Hematopoietic multipotent progenitor cell treated with erythropoietin and hydrocortisone succinate and interleukin-3 and kit ligand, for 15 days (in vitro differentiated cells): ENCODE data around the gene NES.

Experiments
- DNase-seq: peaks from one replicate; pipeline ENCODE4 v3.0.0-alpha.2; 2015; ENCODE audit warnings: low spot score

NES gene

DNA sequence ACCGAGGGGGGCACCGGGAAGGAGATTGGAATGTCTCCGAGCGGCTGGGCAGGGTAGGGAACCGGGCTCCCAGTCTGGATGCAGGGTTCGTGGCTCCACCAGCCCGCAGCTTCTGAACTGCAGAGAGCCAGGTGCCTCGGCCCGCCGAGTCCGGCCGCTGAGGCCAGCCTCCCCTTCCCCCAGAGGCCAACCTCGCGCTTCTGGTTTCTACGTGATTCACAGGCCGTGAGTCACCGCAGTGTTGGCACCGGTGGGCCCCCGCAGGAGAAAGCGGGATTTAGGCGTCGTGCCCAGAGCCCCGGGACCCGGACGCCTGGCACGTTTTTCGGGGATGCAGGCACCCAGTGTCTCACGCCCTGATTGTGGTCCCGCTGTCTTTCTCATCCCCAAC is 27.7 kb upstream of the NES start:
- DNase-seq = no peak

DNA sequence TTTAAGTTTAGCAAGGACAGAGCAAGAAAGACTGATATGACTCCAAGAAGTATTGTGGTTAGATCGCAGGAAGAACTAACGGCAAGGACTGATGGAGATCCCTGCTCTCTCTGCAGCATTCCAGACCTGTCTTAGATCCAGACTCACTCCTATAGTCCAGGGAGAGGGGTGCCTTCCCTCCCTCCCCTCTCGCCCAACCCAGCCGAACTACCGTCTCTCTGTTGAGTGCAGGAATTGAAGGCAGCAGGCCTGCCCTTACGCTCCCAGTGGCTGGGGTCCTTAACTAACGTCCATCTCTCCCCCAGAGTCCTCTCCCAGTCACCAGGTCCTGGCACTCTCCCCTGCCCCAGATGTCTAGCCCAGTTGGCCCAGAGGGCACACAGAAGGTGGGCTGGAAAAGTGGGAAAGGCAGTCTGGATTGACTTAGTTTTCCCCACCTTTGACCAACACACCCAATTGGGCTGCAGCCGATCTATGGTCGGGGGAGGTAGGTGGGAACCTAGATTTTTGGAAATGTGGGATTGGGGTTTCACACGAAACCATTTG is 27.0 kb upstream of the NES start:
- DNase-seq = no peak

DNA sequence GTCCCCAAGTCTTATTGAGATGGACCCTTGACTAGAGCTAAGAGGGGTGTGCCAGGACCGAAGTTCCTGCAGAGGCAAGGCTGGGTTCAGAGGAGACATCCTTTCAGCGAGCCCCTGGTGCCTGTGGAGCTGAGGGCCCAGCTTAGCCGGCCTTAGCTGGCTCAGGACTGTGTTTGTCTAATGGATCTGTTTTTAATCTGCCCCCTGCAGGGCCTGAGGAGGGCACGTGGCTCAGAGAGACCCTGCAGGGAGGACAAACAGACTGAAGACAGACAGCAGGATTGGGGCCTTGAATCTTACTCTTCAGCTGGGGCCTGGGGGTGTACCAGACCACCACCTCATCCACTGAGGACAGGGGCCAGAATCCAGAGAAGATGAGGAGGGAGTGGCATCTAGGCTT is 26.5 kb upstream of the NES start:
- no peak for DNase-seq

DNA sequence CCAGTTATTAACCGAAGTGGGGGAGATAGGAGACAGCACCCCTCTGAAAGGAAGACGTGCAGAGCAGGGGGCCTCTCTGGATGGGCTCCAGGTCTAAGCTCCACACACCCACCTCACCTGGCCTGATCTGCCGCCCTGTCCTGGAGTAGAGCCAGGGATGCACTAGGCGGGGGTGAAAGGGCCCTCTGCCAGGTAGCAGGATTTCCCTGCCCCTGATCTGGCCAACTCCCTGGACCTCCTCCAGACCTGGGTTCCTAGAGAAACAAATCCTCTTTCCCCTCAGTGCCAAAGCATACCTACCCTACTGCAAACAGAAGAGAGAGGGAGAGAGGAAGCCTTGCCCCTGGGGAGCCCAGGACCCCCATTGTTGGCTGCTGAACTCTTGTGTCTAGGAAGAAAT is 26.1 kb upstream of the NES start:
- DNase-seq = no peak

DNA sequence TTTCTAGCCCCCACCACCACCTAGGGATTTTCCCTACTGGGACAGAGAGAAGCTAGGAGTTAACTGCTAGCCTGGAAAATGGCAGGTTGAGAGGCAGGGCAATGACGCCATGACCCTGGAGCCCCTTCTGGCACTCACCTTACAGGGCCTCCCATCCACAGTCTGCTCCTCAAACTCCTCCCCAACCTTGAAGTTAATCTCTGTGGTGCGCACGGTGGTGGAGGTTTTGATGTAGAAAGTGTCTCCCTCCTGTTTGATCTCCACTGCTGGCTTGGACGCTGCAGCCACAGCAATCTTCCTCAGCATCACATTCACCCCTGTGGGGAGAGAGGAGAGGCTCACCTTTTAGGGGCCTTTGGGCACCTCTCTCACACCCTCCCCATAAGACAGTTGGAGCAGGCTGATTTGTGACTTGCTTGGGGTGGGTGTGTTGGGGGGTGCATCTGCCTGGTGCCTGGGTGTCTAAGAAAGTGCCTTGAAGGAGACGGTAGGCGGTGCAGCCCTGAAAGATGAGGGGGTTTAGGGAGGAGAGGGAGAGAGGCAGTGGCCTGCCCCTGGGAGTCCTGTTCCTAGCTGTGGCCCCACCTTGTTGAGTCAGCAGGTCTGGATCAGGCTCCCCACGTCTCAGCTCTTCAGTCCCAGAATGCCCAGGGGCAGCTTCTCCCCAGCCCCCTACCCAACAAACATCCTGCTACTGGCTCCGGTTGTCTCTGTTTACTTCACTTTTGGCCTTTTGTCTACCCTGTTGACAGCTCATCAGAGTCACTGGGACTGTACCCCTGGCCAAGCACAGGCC is 23.7 kb upstream of the NES start:
- no peak for DNase-seq

DNA sequence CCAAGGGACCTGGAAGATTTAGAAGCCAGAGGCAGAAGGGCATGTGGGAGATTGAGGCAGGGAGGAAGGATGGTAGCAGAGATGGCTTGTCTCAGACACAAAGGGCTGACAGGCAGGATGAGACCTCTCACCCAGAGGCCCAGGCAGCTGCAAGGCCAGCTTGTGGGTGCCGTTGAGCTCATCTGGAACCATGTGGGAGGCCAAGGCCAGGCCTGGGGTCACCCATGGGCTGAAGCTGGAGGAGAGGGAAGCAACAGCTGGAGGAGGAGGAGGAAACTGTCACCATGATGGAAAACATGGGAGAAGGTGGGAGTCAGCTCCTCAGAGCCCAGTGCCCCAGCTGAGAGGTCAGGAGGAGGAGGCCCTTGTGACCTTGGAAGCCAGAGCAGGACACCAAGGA is 21.8 kb upstream of the NES start:
- no peak for DNase-seq

DNA sequence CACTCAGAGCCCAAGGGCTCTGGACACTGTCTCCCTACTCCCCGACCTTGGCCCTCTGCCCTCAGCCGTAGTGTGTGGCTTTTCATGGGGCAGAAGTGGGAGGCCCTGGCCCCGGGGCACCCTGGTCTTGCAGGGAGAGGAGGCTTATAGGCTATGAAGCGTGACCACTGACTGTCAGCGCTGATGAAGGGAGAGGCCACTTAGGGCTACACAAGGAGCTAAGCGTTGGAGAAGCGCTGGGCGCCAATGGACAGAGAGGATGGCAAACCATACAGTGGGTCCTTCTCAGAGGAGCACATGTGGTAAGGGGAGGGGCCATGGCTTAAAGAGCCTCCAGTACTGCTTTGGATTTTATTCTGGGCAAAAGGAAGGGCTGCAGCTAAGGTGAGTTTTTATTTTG is 20.3 kb upstream of the NES start:
- DNase-seq = no peak

DNA sequence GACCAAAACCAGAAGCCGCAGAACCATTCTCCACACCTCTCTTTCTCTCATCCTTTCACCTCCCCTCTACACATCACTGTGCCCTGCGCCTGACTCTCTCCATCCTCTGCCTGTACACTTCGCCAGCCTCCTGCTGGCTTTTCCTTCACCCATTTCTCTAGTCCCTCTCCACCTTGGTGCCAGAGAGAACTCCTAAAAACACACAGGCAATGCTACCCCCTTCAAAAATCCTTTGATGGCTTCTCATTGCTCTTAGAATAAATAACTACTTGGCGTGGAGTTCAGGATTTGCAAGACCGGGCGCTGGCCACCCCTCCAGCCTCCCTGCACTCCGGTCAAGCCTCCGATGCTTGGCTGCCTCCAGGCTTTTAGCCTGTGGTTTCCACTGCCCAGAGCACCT is 19.5 kb upstream of the NES start:
- DNase-seq = no peak

DNA sequence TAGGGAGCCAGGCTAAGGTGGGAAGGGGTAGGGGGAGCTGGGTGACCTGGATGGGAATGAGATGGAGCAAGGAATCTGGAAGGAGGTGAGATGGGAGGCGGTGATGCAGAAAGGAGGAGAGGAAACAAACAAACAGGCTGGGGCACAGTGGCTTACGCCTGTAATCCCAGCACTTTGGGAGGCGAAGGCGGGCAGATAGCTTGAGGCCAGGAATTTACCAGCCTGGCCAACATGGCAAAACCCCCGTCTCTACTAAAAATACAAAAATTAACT is 17.4 kb upstream of the NES start:
- no peak for DNase-seq

DNA sequence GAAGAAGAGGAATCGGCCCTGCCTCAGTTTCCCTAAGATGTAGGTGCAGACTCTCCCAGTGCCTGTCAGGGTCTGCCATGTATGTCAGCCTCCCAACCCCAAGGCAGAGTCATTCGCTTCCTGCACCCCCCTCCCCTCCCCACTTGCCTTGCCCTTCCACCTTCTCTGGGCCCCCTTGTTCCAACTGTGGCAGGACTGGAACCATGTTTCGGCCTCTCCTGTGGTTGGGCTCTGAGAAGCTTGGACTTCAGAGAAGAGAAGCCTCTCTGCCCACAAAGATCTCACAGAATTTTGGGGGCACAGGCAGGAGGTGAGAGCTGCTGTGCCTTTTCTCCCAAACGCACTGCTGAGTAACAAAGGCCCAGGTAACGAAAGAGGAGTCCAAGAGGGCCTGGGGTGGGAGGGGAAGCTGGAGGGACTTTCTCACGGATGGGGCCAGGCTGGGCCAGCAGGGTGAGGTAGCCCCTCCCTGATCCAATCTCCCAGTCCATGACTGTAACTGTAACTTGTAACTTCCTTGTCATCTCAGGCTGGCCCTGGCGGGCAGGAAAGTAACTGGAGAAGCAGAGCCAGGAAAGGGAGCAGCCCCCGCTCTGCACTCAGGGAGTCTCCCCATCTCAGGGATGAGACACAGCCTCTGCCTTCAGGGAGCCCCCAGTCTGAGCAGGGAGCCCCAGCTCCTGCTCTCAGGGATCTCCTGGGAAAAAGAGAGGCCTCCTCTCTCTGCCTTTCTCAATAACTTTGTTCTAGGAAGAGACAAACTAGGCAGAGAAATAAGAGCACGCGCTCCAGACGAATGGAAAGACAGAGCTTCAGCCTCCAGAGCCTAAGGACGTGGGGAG is 16.9 kb upstream of the NES start:
- DNase-seq = no peak

DNA sequence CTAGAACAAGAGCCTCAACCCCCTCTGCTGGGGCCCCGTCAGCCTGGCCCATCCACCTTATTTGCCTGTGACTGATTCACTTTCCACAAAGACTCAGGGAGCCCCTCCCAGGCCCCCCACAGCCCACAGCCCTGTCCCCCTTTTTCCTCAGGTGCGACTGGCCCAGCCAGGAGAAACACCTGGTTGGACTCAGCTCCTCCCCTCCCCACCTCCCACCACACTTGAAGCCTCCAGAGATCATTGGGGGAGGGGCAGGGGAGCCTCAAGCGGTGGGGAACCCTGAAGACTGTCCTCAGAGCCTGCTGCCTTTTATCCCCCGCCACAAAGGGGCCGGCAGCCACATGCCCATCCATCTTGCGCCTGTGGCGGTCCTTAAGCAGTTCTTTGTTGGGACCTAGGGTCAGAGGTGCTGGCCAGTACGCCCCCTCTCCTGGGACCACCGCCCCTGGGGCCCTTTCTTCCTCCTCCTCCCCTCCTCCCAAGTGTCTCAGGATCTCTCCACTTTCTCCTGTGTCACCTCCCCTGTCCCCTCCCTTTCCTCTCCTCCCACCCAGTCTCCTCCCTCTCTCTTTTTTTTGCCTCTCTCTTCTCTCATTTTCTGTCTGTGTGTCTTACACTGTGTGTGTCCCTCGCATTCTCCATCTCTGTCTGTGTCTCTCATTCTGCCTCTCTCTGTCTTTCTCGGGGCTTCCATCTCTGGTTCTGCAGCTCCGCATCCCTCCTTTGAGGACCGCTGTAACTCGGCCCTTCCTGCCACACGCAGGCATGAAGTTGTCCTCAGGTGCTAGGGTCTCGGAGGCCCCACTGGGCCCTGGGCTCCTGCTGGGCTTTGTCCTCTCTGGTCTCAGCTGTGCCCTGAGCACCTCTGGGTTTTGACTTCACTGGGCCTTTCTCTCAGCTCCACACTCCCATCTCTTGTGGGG is 16.0 kb upstream of the NES start:
- DNase-seq = no peak

DNA sequence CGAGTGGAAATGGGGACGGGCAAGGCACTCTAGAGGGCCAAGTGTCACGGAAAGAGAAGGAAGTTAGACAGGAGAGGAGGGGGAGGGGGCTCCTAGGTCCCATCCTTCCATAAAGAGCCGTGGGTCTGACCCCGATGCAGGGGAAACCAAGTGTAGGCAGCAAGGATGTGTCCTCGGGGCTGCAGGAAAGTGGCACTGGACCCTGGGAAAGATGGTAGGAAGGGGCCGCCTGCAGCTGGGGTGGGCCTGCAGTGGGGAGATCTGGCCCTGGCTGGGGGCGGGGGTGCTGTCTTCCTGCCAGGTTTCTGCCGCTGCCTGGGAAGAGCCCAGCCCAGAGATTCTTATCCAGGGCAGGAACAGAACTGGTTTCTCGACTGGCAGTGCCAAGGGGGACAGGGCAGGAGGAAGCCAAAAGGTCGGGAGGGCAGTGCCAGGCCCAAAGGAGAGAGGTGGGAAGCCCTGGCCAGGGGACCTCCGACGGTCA is 15.3 kb upstream of the NES start:
- no peak for DNase-seq

DNA sequence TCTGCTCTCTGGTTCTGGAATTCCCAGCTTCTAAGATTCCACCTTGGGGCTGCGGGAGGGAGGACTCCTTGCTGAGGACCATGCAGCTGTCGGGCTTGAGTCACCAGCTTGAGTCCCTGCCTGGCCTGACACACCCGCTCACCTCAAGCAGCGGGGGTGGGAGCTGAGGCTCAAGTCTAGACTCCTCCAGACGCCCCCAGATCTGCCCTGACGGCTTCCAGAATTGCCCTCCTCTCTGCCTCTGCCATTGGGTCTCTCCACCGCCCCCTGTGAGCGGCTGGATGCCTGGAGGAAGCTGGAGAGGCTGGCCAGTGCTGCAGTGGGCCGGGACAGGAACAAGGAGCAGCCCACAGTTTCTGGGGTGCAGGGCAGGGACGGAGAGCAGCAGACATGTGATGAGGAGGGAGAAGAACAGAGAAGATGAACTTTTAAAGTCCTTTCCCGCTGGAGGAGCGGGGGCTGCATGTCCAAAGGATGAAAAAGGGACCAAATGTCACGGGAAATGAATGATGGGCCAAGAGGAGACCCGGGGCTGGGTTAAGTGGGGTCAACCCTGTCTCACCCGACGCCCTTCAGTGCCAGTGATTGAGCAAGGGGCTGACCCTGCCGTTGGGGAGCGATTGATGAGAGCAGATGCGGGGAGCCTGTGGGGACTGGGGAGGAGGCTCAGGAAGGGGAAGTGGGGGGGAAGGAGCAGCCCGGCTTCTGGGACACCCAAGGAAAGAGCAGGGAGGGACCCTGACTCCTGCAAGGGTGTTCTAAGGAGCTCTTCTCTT is 14.6 kb upstream of the NES start:
- DNase-seq = no peak

DNA sequence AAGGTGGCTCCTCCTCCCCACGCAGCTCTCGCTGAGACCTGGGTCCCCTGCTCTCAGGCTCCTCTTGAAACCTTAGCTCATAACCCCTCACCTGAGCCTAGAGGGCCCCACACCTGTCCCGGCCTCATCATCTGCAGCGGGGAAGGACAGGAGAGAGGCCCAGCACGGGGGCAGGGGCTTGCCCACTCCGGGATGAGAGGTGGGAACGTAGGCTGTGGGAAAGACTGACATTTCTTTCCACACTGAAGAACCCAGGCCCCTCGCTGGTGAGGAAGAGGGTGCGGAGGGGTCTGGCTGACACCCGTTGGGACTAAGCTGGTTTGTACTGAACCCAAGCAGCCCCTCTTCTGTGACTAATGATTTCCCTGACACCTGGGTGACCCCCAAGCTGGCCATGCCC is 14.0 kb upstream of the NES start:
- DNase-seq = no peak

DNA sequence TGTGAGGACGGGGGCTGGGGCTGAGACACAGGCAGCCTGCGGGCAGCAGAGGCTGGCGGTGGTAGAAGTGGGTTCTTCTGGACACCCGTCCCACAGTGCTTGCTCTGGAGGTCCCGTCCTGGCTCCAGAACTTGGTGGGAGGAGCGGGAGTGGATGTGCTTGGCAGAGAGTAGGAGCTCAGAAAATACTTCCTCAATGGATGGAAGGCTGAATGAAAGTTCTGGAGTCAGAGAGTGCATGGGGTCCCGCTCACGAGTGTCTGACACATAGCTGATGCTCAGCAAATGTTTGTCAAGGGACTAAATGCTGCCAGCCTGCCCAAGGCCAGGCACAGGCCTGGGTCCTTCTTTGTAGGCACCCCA is 13.4 kb upstream of the NES start:
- DNase-seq = no peak

DNA sequence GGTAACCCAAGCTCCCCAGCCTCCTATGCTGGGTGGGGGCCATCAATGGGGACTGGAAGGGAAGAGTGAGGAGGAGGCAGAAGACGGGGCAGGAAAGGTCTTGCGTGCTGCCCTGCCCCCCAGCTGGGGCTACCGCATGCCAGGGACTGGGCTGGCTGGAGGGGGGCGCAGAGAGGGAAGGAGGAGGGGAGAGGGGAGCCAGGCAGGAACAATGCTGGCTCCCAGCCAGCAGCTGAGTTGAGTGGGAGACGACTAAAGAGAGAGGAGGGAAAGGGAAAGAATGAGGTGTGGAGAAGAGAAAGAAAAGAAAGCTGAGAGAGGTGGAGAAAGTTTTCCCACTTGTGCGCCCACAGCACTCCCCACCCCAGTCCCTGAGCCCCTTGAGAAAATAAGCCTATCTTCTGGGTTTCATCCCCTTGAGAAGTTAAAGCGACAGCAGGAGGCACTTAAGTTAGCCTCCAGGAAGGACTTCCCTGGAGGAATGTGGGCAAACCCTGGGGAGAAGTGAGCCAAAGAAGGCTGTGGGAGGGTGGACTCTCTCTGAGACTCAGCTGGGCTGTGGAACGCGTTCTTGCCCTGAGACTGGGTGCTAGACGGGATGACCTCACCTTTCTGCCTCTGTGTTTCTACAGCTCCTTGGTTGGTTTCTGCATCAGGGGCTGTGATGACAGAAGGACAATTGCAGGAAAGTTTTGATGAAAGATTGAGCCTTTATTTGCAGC is 12.9 kb upstream of the NES start:
- no peak for DNase-seq

DNA sequence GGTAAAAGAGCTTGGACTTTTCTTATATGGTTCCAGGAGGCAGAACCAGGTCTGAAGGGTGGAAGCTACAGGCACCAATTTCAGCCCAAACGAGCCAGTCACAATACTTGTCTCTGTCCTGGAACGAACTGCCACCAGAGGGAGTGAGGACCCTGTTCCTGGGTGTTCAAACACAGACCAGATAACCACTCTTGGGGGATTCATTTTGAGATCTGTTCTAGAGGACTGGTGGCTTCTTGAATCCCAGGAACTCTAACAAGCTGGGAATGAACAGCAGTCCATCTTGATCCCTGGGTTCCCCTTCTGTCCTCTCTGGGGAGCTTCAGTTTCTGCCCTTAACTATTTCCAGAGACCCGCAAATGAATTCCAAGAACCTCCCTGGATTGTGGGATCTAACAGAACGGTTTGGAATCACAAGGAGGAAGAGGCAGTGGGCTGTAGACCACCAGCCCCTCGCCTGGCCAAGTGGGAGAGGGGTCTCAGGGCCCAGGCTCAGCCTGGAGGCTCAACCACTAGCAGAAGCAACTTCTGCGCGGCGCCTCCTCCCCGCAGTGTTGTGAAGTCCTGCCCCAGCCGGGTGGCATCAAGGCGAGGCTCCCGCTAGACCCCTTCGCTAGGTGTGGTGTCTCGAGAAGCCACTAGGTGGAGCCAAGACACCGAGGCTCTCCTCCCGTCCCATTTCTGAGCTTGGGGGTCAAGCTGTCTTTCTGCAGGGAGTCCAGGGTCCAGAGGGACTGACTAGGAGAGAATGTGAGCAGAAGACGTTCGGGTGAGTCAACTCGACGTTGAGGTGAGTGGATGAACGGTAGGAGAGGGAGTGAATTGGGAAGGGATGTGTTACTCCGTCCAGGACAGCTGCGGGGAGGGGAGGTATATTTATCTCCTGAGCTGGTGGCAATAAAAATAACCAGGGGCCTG is 12.1 kb upstream of the NES start:
- peak; percentile 66 for DNase-seq

DNA sequence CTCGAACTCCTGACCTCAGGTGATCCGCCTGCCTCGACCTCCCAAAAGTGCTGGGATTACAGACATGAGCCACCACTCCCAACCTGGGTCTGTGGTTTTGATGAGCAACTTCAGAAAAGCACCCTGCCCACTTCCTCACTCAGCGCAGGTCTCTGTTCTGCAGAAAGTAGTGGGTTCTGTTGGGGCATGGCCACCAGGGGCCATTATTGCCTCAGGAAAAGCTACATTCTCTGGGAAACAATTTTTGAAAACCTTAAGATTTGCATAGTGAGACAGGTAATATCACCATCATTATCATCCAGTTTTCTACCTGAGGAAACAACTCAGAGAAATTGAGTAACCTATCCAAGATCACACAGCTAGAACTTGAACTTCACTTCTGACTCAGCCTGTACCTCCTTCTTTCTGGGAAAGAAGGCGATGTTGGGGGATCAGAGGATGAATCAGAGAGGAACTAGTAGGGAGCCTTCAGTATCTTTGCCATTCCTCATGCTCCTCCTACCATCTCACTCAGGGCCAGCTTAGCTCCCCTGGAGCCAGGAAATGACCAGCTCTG is 7.1 kb upstream of the NES start:
- no peak for DNase-seq

DNA sequence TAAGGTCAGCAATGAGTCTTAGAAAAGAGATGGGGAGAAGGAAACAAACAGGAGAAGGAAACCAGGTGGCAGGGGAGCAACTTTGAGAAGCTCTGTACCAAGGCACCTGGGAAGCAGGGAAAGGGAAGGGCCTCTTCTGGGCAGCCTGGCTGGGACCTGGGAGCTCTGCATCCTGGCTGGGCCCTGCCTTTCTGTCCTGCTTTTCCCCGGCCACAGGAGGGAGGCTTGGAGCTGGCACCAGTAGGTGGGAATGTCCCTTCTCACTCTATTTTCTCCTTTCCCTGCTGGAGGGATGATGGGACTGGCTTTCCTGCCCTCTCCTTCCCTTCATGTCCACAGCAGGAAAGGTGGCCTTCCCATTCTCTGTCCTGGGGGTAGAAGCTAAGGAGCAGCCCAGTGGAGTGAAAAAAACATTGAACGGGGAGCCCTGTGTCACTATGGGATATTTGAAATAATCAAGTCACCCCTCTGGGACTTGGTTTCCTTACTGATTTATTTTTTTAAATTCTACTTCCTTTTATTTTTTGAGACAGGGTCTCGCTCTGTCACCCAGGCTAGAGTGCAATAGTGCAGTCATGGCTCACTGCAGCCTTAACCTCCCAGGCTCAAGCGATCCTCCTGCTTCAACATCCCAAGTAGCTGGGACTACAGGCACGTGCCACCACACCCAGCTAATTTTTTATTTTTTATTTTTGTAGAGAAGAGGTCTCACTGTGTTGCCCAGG is 5.1 kb upstream of the NES start:
- DNase-seq = no peak
